Measurements from ENCODE around the gene TEX51. TPM values are rescaled to one million over a fixed set of nuclear protein-coding genes. Genes with fewer than 3 reads are reported as not detected.

Gene TEX51
- total and polyA plus RNA-seq, 2 experiments from 2014 or later: not detected

DNA sequence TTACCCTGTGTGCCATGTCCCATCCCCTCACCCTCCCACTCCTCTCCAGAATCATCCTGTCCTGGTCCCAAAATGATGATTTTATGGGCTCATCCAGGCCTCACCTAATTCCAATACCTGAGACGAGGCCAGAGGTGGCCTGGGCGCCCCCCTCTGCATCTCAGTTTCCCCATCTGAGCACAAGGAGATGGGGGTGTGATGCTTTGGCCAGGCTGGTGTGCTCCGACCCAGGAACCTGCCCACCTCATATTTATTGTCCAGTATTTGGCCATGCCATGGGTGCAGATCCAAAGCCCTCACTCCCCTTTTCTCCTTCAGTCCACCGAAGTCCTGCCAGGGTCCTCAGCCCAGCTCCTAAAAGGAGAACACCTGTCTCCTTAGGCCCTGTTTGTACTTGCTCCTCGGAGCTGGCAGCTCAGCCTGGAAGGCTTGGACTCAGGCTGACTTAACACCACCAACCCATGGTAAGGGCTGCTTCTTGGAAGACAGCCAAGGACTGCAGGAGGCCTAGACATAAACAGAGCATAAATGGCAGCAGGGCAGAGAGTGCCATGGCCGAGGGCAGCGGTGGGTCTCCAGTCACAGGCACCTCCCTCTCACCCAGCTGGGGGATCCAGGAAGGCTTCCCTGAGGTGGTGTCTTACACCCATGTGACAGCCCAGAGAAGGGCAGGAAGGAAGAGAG lies 3.6 kb downstream of the TEX51 start:
- Histone ChIP-seq H3K27ac (no peak overlapping the region), H3K9me3 (ENCODE audit: low read depth) (no peaks in the 10 kb centered on the region), H3K4me1 (ENCODE audit: low read depth) (no peaks in the 10 kb centered on the region), H3K36me3 (no peaks in the 10 kb centered on the region), H3K27me3 (no peaks in the 10 kb centered on the region), H3K4me3 (no peak overlapping the region)
- TF ChIP-seq, protein P1, sequence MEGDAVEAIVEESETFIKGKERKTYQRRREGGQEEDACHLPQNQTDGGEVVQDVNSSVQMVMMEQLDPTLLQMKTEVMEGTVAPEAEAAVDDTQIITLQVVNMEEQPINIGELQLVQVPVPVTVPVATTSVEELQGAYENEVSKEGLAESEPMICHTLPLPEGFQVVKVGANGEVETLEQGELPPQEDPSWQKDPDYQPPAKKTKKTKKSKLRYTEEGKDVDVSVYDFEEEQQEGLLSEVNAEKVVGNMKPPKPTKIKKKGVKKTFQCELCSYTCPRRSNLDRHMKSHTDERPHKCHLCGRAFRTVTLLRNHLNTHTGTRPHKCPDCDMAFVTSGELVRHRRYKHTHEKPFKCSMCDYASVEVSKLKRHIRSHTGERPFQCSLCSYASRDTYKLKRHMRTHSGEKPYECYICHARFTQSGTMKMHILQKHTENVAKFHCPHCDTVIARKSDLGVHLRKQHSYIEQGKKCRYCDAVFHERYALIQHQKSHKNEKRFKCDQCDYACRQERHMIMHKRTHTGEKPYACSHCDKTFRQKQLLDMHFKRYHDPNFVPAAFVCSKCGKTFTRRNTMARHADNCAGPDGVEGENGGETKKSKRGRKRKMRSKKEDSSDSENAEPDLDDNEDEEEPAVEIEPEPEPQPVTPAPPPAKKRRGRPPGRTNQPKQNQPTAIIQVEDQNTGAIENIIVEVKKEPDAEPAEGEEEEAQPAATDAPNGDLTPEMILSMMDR (IDR thresholded peaks at IDR 0.05; ENCODE audit: low read depth, low read length): no peak
- DNase-seq (ENCODE audit: low read depth in 1 of 2, low spot score in 1 of 2): no peak

DNA sequence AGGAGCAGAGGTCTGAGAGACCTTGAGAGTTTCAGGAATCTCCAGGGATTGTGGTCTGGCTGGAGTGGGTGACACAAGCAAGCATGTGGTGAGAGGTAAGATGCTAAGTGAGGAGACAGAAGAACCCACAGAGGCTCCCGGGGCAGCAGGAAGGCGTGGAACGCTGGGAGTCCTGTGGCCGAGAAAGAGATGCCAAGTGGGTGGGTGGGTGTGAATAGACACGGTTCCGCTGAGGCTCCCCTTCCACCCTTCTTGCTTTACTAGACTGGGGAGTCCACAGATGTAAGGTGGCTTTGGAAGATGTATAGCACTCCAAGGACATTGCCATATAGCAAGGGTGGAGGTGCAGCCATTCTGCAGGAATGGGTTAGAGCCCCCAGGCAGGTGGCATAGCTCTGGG lies 4.2 kb downstream of the TEX51 start:
- no peaks in the 10 kb centered on the region for H3K36me3 ChIP-seq
- no peak for DNase-seq (ENCODE audit: low read depth in 1 of 2, low spot score in 1 of 2)
- TF ChIP-seq, protein P1 (IDR thresholded peaks at IDR 0.05; ENCODE audit: low read depth, low read length): no peak
- H3K4me3 ChIP-seq: no peak overlapping the region
- no peaks in the 10 kb centered on the region for H3K9me3 ChIP-seq (ENCODE audit: low read depth)
- no peaks in the 10 kb centered on the region for H3K27me3 ChIP-seq
- H3K27ac ChIP-seq: no peak overlapping the region
- no peaks in the 10 kb centered on the region for H3K4me1 ChIP-seq (ENCODE audit: low read depth)

DNA sequence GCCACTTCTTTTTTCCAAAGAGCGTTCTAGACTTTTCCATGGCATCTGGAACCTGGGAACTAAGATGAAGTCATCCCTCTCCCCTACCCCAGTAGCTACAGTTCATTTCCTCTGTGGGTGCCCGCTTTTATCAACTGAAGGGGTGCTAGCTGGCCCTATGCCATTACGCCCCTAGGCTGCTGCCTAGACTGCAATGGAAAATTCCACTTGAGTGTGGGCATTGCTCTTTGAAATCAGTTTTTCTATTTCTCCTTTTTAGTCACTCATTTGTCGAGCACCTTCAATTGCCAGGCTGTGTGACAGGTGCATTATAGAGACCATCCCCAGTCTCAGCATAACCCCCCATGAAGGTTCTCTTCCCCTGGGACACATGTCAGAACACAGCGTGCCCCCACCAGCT lies 7.3 kb downstream of the TEX51 start:
- Histone ChIP-seq H3K27me3 (no peaks in the 10 kb centered on the region), H3K9me3 (ENCODE audit: low read depth) (no peaks in the 10 kb centered on the region), H3K4me3 (no peak overlapping the region), H3K27ac (no peak overlapping the region), H3K4me1 (ENCODE audit: low read depth) (no peaks in the 10 kb centered on the region), H3K36me3 (no peaks in the 10 kb centered on the region)
- TF ChIP-seq, protein P1 (IDR thresholded peaks at IDR 0.05; ENCODE audit: low read depth, low read length): no peak
- DNase-seq (ENCODE audit: low read depth in 1 of 2, low spot score in 1 of 2): no peak

DNA sequence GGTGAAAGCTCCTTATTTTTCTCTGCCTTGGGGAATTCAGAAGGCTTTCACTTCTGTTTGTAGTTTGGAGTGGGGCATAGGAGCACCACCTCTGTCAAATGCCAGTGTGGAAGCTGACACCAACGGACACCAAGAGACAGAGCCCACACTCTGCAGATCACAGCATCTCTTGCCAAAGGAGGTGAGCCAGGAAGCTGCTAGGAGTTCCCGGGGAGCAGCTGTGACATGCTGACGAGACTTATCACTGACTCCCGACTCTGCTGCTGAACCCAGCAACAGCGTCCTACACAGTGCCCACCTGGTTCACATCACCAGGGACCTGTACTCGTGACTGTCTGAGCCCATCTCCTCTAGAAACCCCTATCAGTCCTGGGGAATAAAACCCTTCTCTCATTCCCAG lies 8.1 kb downstream of the TEX51 start:
- Histone ChIP-seq H3K27me3 (no peaks in the 10 kb centered on the region), H3K9me3 (ENCODE audit: low read depth) (no peaks in the 10 kb centered on the region), H3K4me3 (no peak overlapping the region), H3K36me3 (no peaks in the 10 kb centered on the region), H3K4me1 (ENCODE audit: low read depth) (no peaks in the 10 kb centered on the region), H3K27ac (no peak overlapping the region)
- TF ChIP-seq, protein P1 (IDR thresholded peaks at IDR 0.05; ENCODE audit: low read depth, low read length): no peak
- DNase-seq (ENCODE audit: low read depth in 1 of 2, low spot score in 1 of 2): no peak

DNA sequence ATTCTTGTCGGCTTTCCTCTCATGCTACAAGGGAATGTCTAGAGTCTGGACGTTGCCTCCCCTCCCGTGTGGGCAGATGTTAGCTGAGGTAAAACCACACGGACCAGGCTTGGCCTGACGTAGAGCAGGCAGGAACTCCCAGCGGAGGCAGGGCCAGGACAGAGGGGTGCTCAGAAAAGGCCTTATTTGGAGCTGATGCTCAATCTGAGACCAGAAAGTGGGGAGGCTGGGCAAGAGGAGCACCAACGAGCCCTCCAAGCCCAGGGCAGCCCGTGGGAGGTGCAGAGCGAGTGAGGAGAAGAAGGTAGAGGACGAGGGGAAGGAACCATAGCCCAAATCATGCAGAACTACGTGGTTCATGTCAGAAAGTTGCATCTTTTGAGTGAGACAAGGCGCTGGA lies 9.0 kb downstream of the TEX51 start:
- no peaks in the 10 kb centered on the region for H3K9me3 ChIP-seq (ENCODE audit: low read depth)
- H3K36me3 ChIP-seq: no peaks in the 10 kb centered on the region
- no peaks in the 10 kb centered on the region for H3K4me1 ChIP-seq (ENCODE audit: low read depth)
- DNase-seq (ENCODE audit: low read depth in 1 of 2, low spot score in 1 of 2): no peak
- no peak overlapping the region for H3K27ac ChIP-seq
- no peak overlapping the region for H3K4me3 ChIP-seq
- H3K27me3 ChIP-seq: no peaks in the 10 kb centered on the region
- TF ChIP-seq, protein P1 (IDR thresholded peaks at IDR 0.05; ENCODE audit: low read depth, low read length): no peak
